ENCODE measurements around the gene RAB37.

RAB37 gene

GRCh38 chr17:74715144-74715543, 21.9 kb upstream of the RAB37 start:
- in situ Hi-C loops (cut with HindIII; ENCODE audit: low pct_ligation_motif_present, low sequenced_read_pairs), result no loop called here
- no peak for TF ChIP-seq CTCF (IDR thresholded peaks at IDR 0.05; ENCODE audit: low read depth, low read length, missing control alignments)

GRCh38 chr17:74720506-74720905, 16.6 kb upstream of the RAB37 start:
- in situ Hi-C loops (cut with HindIII; ENCODE audit: low pct_ligation_motif_present, low sequenced_read_pairs), result no loop called here
- H3K27me3 ChIP-seq (replicated peaks), result peaks cover 2% of the 10 kb centered on the region

More at GRCh38 chr17:74715144-74715543, 21.9 kb upstream of the RAB37 start:
- no peak overlapping the region for H3K27ac ChIP-seq
- no peak overlapping the region for H3K4me3 ChIP-seq (ENCODE audit: low read depth, low read length)
- H3K36me3 ChIP-seq (replicated peaks), result no peaks in the 10 kb centered on the region
- H3K27me3 ChIP-seq (replicated peaks), result peaks cover 2% of the 10 kb centered on the region
- DNase-seq, result peak; percentile 8

GRCh38 chr17:74722782-74723181, 14.3 kb upstream of the RAB37 start:
- in situ Hi-C loops (cut with HindIII; ENCODE audit: low pct_ligation_motif_present, low sequenced_read_pairs), result no loop called here
- Histone ChIP-seq H3K27me3 (replicated peaks) (peaks cover 2% of the 10 kb centered on the region), H3K36me3 (replicated peaks) (no peaks in the 10 kb centered on the region), H3K4me3 (ENCODE audit: low read depth, low read length) (no peak overlapping the region), H3K27ac (no peak overlapping the region)
- DNase-seq, result no peak
- TF ChIP-seq CTCF (IDR thresholded peaks at IDR 0.05; ENCODE audit: low read depth, low read length, missing control alignments), result no peak

More at GRCh38 chr17:74720506-74720905, 16.6 kb upstream of the RAB37 start:
- no peak for DNase-seq
- Histone ChIP-seq H3K27ac (no peak overlapping the region), H3K36me3 (replicated peaks) (no peaks in the 10 kb centered on the region), H3K4me3 (ENCODE audit: low read depth, low read length) (no peak overlapping the region)
- TF ChIP-seq CTCF (IDR thresholded peaks at IDR 0.05; ENCODE audit: low read depth, low read length, missing control alignments), result no peak

GRCh38 chr17:74723891-74724290, 13.2 kb upstream of the RAB37 start:
- Histone ChIP-seq H3K27ac (no peak overlapping the region), H3K27me3 (replicated peaks) (no peaks in the 10 kb centered on the region), H3K4me3 (ENCODE audit: low read depth, low read length) (no peak overlapping the region), H3K36me3 (replicated peaks) (no peaks in the 10 kb centered on the region)
- in situ Hi-C loops (cut with HindIII; ENCODE audit: low pct_ligation_motif_present, low sequenced_read_pairs), result no loop called here
- no peak for TF ChIP-seq CTCF (IDR thresholded peaks at IDR 0.05; ENCODE audit: low read depth, low read length, missing control alignments)
- DNase-seq, result no peak

- TF ChIP-seq CTCF (IDR thresholded peaks at IDR 0.05; ENCODE audit: low read depth, low read length, missing control alignments), result no peak
- Histone ChIP-seq H3K4me3 (ENCODE audit: low read depth, low read length) (no peak overlapping the region), H3K27ac (no peak overlapping the region), H3K27me3 (replicated peaks) (no peaks in the 10 kb centered on the region), H3K36me3 (replicated peaks) (no peaks in the 10 kb centered on the region)
- in situ Hi-C loops (cut with HindIII; ENCODE audit: low pct_ligation_motif_present, low sequenced_read_pairs), result no loop called here
- no peak for DNase-seq
These were observed 11.9 kb upstream of the RAB37 start for GRCh38 chr17:74725111-74725510.

GRCh38 chr17:74728033-74728701, 8.9 kb upstream of the RAB37 start:
- Histone ChIP-seq H3K27ac (no peak overlapping the region), H3K4me3 (ENCODE audit: low read depth, low read length) (no peak overlapping the region), H3K27me3 (replicated peaks) (no peaks in the 10 kb centered on the region), H3K36me3 (replicated peaks) (no peaks in the 10 kb centered on the region)
- in situ Hi-C loops (cut with HindIII; ENCODE audit: low pct_ligation_motif_present, low sequenced_read_pairs), result no loop called here
- TF ChIP-seq CTCF (IDR thresholded peaks at IDR 0.05; ENCODE audit: low read depth, low read length, missing control alignments), result no peak
- no peak for DNase-seq
